HepG2 (cell line): ENCODE data around the gene TOR4A. TPM values are rescaled to one million over a fixed set of nuclear protein-coding genes. Genes with fewer than 3 reads are reported as not detected.

Experiments
- HNRNPK ChIP-seq: fragments of 200-400 bp; formaldehyde crosslinking; IDR thresholded peaks from 2 replicates; pipeline ENCODE4 v1.6.1; 2018; ENCODE audit warnings: low read length, low read depth, moderate library complexity, mild to moderate bottlenecking; ENCODE audit not compliant: poor library complexity, severe bottlenecking
- KLF15 ChIP-seq: sonication (generic); formaldehyde crosslinking; IDR thresholded peaks from 2 replicates; pipeline ENCODE4 v1.8.1; 2023; ENCODE audit warnings: borderline replicate concordance, mild to moderate bottlenecking, inconsistent platforms, missing genetic modification reagents, mixed read lengths
- KMT2A ChIP-seq: sonication (generic); formaldehyde crosslinking; IDR thresholded peaks from 2 replicates; pipeline ENCODE4 v1.4.0; 2020; ENCODE audit warnings: missing genetic modification reagents
- MAFG ChIP-seq: sonication (generic); formaldehyde crosslinking; IDR thresholded peaks from 2 replicates; pipeline ENCODE4 v1.5.1; 2020; ENCODE audit warnings: mild to moderate bottlenecking, missing genetic modification reagents
- MIER3 ChIP-seq: IDR thresholded peaks from 2 replicates; pipeline ENCODE4 v1.6.1; 2016; ENCODE audit warnings: missing compliant biosample characterization, borderline replicate concordance
- MXI1 ChIP-seq: IDR thresholded peaks from 3 replicates; pipeline ENCODE4 v1.6.1; 2012; ENCODE audit warnings: low read depth, low read length, inconsistent platforms, borderline replicate concordance
- NBN ChIP-seq: fragments of 450-650 bp; conservative IDR thresholded peaks from 2 replicates; pipeline ENCODE4 v1.6.1; 2017
- POLR2AphosphoS5 ChIP-seq: IDR thresholded peaks from 2 replicates; pipeline ENCODE4 v1.6.1; 2012; ENCODE audit warnings: low read depth, low read length
- THAP11 ChIP-seq: IDR thresholded peaks from 2 replicates; pipeline ENCODE4 v1.6.1; 2016; ENCODE audit warnings: missing biosample characterization, missing genetic modification reagents
- TOPORS ChIP-seq: sonication (generic); formaldehyde crosslinking; IDR thresholded peaks from 2 replicates; pipeline ENCODE4 v1.8.0; 2023; ENCODE audit warnings: mild to moderate bottlenecking, missing genetic modification reagents
- ZKSCAN8 ChIP-seq: IDR thresholded peaks from 2 replicates; pipeline ENCODE4 v1.6.1; 2016; ENCODE audit warnings: borderline replicate concordance, missing genetic modification reagents, missing compliant biosample characterization
- ZNF230 ChIP-seq: sonication (generic); formaldehyde crosslinking; IDR thresholded peaks from 2 replicates; pipeline ENCODE4 v1.4.0; 2020; ENCODE audit warnings: mild to moderate bottlenecking, missing genetic modification reagents
- ZSCAN25 ChIP-seq: sonication (generic); formaldehyde crosslinking; IDR thresholded peaks from 2 replicates; pipeline ENCODE4 v1.8.0; 2022; ENCODE audit warnings: mild to moderate bottlenecking, missing genetic modification reagents
- ZSCAN30 ChIP-seq: sonication (generic); formaldehyde crosslinking; IDR thresholded peaks from 2 replicates; pipeline ENCODE4 v1.5.0; 2020; ENCODE audit warnings: mild to moderate bottlenecking, missing genetic modification reagents
- polyA plus RNA-seq, 8 experiments: library from polyadenylated mRNA; depleted of rRNA in 3 of 8; stranded (reverse) in 7 of 8; unstranded in 1 of 8; fragments of >200 nt; fragmentation: Illumina TruSeq in 4 of 8; extraction: Trizol in 4 of 8; gene quantifications; 2 replicates each; pipeline versions ENCODE4 v1.2.1 to v1.2.3, GENCODE V29; 2011 to 2016; ENCODE audit warnings: low read depth in 4 of 8, missing spikeins in 1 of 8, mixed read lengths in 1 of 8; ENCODE audit not compliant: insufficient read depth in 1 of 8
- total RNA-seq, 5 experiments: library from RNA; depleted of rRNA; stranded (reverse); fragments of >200 nt; fragmentation: Illumina TruSeq; extraction: Trizol; gene quantifications; 2 replicates each; pipeline ENCODE4 v1.2.3, GENCODE V29; 2016; ENCODE audit warnings: low read depth in 1 of 5
- TF ChIP-seq, protein P1 (sequence below): sonication (generic); formaldehyde crosslinking; IDR thresholded peaks from 2 replicates; pipeline ENCODE4 v1.8.0; 2022; ENCODE audit warnings: low read depth, missing genetic modification reagents
- TF ChIP-seq, protein P2 (sequence below): IDR thresholded peaks from 2 replicates; pipeline ENCODE4 v1.6.1; 2016; ENCODE audit warnings: mild to moderate bottlenecking, missing biosample characterization, missing genetic modification reagents
- TF ChIP-seq, protein P3 (sequence below): sonication (generic); formaldehyde crosslinking; IDR thresholded peaks from 2 replicates; pipeline ENCODE4 v1.5.0; 2020; ENCODE audit warnings: mild to moderate bottlenecking, low read depth, missing genetic modification reagents, borderline replicate concordance
- TF ChIP-seq, protein P4 (sequence below): sonication (generic); formaldehyde crosslinking; IDR thresholded peaks from 2 replicates; pipeline ENCODE4 v1.4.0; 2020; ENCODE audit warnings: missing genetic modification reagents
- TF ChIP-seq, protein P5 (sequence below): sonication (generic); formaldehyde crosslinking; IDR thresholded peaks from 2 replicates; pipeline ENCODE4 v1.8.0; 2022; ENCODE audit warnings: missing genetic modification reagents, mild to moderate bottlenecking, borderline replicate concordance
- TF ChIP-seq, protein P6 (sequence below): fragments of 450-650 bp; IDR thresholded peaks from 2 replicates; pipeline ENCODE4 v1.6.1; 2017; ENCODE audit warnings: mild to moderate bottlenecking
- TF ChIP-seq, protein P7 (sequence below): IDR thresholded peaks from 2 replicates; pipeline ENCODE4 v1.6.1; 2016; ENCODE audit warnings: missing compliant biosample characterization, missing genetic modification reagents, borderline replicate concordance

TOR4A gene
- total and polyA plus RNA-seq, 2 of the 13 experiments (the other 11 are each of a cell fraction or from before 2014, with no cell fraction given) = 11.1 to 14.2 TPM

DNA sequence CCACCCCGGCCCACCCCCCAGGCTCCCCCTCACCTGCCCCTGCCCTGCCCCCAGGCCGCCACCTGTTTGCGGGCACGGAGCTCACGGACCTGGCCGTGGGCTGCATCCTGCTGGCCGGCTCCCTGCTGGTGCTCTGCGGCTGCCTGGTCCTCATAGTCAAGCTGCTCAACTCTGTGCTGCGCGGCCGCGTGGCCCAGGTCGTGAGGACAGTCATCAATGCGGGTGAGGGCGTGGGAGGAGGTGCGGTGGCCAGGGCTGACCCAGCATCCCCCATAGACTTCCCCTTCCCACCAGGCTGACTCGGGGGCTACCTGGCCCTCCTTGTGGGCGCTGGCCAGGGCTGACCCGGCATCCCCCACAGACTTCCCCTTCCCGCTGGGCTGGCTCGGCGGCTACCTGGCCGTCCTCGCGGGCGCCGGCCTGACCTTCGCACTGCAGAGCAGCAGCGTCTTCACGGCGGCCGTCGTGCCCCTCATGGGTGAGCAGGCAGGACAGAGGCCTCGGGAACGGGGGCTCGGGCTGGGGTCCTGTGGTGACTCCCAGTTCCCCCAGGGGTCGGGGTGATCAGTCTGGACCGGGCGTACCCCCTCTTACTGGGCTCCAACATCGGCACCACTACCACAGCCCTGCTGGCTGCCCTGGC is 43.4 kb upstream of the TOR4A start (continued):
- TF ChIP-seq, protein P1, sequence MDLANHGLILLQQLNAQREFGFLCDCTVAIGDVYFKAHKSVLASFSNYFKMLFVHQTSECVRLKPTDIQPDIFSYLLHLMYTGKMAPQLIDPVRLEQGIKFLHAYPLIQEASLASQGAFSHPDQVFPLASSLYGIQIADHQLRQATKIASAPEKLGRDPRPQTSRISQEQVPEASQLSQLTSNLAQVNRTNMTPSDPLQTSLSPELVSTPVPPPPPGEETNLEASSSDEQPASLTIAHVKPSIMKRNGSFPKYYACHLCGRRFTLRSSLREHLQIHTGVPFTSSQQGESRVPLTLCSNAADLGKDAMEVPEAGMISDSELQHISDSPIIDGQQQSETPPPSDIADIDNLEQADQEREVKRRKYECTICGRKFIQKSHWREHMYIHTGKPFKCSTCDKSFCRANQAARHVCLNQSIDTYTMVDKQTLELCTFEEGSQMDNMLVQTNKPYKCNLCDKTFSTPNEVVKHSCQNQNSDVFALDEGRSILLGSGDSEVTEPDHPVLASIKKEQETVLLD (CRISPR knock-in tag) = no peak
- TF ChIP-seq, protein P2, sequence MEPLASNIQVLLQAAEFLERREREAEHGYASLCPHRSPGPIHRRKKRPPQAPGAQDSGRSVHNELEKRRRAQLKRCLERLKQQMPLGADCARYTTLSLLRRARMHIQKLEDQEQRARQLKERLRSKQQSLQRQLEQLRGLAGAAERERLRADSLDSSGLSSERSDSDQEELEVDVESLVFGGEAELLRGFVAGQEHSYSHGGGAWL = no peak
- TF ChIP-seq TOPORS (no peak), POLR2AphosphoS5 (no peak), MXI1 (no peak), NBN (no peak), THAP11 (CRISPR knock-in tag) (no peak), KMT2A (CRISPR knock-in tag) (0 out of 2 replicates have a peak, but pooled peaks have one; percentile 14), ZSCAN25 (CRISPR knock-in tag) (0 out of 2 replicates have a peak, but pooled peaks have one; percentile 59), ZSCAN30 (CRISPR knock-in tag) (no peak), KLF15 (CRISPR knock-in tag) (no peak), ZKSCAN8 (CRISPR knock-in tag) (no peak), MIER3 (CRISPR knock-in tag) (no peak), MAFG (CRISPR knock-in tag) (no peak), ZNF230 (no peak), HNRNPK (peak; percentile 30)
- TF ChIP-seq, protein P3, sequence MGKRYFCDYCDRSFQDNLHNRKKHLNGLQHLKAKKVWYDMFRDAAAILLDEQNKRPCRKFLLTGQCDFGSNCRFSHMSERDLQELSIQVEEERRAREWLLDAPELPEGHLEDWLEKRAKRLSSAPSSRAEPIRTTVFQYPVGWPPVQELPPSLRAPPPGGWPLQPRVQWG (CRISPR knock-in tag) = no peak
- TF ChIP-seq, protein P4, sequence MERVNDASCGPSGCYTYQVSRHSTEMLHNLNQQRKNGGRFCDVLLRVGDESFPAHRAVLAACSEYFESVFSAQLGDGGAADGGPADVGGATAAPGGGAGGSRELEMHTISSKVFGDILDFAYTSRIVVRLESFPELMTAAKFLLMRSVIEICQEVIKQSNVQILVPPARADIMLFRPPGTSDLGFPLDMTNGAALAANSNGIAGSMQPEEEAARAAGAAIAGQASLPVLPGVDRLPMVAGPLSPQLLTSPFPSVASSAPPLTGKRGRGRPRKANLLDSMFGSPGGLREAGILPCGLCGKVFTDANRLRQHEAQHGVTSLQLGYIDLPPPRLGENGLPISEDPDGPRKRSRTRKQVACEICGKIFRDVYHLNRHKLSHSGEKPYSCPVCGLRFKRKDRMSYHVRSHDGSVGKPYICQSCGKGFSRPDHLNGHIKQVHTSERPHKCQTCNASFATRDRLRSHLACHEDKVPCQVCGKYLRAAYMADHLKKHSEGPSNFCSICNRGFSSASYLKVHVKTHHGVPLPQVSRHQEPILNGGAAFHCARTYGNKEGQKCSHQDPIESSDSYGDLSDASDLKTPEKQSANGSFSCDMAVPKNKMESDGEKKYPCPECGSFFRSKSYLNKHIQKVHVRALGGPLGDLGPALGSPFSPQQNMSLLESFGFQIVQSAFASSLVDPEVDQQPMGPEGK = no peak
- TF ChIP-seq, protein P5, sequence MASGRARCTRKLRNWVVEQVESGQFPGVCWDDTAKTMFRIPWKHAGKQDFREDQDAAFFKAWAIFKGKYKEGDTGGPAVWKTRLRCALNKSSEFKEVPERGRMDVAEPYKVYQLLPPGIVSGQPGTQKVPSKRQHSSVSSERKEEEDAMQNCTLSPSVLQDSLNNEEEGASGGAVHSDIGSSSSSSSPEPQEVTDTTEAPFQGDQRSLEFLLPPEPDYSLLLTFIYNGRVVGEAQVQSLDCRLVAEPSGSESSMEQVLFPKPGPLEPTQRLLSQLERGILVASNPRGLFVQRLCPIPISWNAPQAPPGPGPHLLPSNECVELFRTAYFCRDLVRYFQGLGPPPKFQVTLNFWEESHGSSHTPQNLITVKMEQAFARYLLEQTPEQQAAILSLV = peak; percentile 28; the same call in 1 of the 2 replicates
- TF ChIP-seq, protein P6, sequence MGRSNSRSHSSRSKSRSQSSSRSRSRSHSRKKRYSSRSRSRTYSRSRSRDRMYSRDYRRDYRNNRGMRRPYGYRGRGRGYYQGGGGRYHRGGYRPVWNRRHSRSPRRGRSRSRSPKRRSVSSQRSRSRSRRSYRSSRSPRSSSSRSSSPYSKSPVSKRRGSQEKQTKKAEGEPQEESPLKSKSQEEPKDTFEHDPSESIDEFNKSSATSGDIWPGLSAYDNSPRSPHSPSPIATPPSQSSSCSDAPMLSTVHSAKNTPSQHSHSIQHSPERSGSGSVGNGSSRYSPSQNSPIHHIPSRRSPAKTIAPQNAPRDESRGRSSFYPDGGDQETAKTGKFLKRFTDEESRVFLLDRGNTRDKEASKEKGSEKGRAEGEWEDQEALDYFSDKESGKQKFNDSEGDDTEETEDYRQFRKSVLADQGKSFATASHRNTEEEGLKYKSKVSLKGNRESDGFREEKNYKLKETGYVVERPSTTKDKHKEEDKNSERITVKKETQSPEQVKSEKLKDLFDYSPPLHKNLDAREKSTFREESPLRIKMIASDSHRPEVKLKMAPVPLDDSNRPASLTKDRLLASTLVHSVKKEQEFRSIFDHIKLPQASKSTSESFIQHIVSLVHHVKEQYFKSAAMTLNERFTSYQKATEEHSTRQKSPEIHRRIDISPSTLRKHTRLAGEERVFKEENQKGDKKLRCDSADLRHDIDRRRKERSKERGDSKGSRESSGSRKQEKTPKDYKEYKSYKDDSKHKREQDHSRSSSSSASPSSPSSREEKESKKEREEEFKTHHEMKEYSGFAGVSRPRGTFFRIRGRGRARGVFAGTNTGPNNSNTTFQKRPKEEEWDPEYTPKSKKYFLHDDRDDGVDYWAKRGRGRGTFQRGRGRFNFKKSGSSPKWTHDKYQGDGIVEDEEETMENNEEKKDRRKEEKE = no peak
- TF ChIP-seq, protein P7, sequence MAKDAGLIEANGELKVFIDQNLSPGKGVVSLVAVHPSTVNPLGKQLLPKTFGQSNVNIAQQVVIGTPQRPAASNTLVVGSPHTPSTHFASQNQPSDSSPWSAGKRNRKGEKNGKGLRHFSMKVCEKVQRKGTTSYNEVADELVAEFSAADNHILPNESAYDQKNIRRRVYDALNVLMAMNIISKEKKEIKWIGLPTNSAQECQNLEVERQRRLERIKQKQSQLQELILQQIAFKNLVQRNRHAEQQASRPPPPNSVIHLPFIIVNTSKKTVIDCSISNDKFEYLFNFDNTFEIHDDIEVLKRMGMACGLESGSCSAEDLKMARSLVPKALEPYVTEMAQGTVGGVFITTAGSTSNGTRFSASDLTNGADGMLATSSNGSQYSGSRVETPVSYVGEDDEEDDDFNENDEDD (CRISPR knock-in tag) = no peak; the same call in 1 of the 2 replicates
